SH-SY5Y (cell line): ENCODE measurements around the gene ARHGEF28.

Source experiments
- GATA2 ChIP-seq: IDR thresholded peaks from 2 replicates; pipeline ENCODE4 v1.6.1; 2011; ENCODE audit warnings: mild to moderate bottlenecking, low read depth, low read length
- GATA3 ChIP-seq: IDR thresholded peaks from 2 replicates; pipeline ENCODE4 v1.6.1; 2011; ENCODE audit warnings: low read depth, mild to moderate bottlenecking, low read length, moderate library complexity

DNA sequence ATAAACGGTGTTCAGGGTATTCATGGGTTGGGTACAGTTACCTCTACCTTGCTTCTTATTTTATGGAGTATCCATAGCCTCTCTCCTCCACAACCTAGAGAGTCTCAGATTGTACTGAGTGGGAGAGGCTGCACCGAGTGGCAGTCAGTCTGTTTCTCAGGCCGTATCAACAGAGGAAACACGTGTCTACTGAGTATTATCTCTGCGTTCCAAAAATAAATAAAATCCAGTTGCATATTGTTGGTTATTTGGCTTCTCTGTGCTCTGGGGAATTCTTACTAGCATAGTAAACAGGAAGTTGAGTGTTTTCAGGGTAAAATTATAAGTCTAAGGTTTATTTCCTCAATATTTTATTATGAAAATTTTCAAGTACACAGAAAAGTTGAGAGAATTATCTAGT, 231.0 kb downstream of the ARHGEF28 start:
- TF ChIP-seq GATA3 (no peak), GATA2 (no peak)
